DMS153 treated with DMSO at 0.1 percent for 48 hours (cell line): ENCODE data around the gene NCOA5.
"Not testable (repeated sequence)": the region's sequence is repeated elsewhere in the genome, so short reads cannot be mapped to it uniquely, and the experiment has no call there.

Source experiments
- DNase-seq: peaks from one replicate; lab custom pipeline; 2025; ENCODE audit not compliant: unreplicated experiment; lab: John Stamatoyannopoulos, UW

NCOA5 gene

GRCh38 chr20:46093531-46093930 lies 3.8 kb upstream of the NCOA5 start:
- DNase-seq: no peak

- not testable (repeated sequence) for DNase-seq
These were observed 2.1 kb upstream of the NCOA5 start for GRCh38 chr20:46091622-46092535.

GRCh38 chr20:46089167-46089416 lies 670 bp downstream of the NCOA5 start:
- no peak for DNase-seq

GRCh38 chr20:46088409-46089166 lies 1.2 kb downstream of the NCOA5 start:
- no peak for DNase-seq

- no peak for DNase-seq
These were observed 2.6 kb downstream of the NCOA5 start for GRCh38 chr20:46087161-46087560.

- peak; percentile 60 for DNase-seq
These were observed 4.4 kb downstream of the NCOA5 start for GRCh38 chr20:46085179-46085851.

GRCh38 chr20:46084805-46085178 lies 5.0 kb downstream of the NCOA5 start:
- DNase-seq: no peak

- no peak for DNase-seq
These were observed 6.2 kb downstream of the NCOA5 start for GRCh38 chr20:46083531-46084061.

- no peak for DNase-seq
These were observed 6.7 kb downstream of the NCOA5 start for GRCh38 chr20:46083101-46083500.

GRCh38 chr20:46081074-46081473 lies 8.7 kb downstream of the NCOA5 start:
- no peak for DNase-seq

GRCh38 chr20:46078954-46079353 lies 10.8 kb downstream of the NCOA5 start:
- DNase-seq: no peak

- DNase-seq: no peak
These were observed 12.0 kb downstream of the NCOA5 start for GRCh38 chr20:46077642-46078305.

GRCh38 chr20:46076806-46077205 lies 13.0 kb downstream of the NCOA5 start:
- no peak for DNase-seq

- no peak for DNase-seq
These were observed 15.8 kb downstream of the NCOA5 start for GRCh38 chr20:46074006-46074405.

GRCh38 chr20:46073443-46073842 lies 16.3 kb downstream of the NCOA5 start:
- no peak for DNase-seq

GRCh38 chr20:46073024-46073423 lies 16.7 kb downstream of the NCOA5 start:
- DNase-seq: no peak

GRCh38 chr20:46071573-46071972 lies 18.2 kb downstream of the NCOA5 start:
- DNase-seq: no peak

- DNase-seq: no peak
These were observed 19.4 kb downstream of the NCOA5 start for GRCh38 chr20:46070215-46070900.

GRCh38 chr20:46065691-46066090 lies 24.1 kb downstream of the NCOA5 start:
- no peak for DNase-seq

- no peak for DNase-seq
These were observed 24.8 kb downstream of the NCOA5 start for GRCh38 chr20:46065006-46065405.

- DNase-seq: no peak
These were observed 26.1 kb downstream of the NCOA5 start for GRCh38 chr20:46063652-46064054.
